Measurements from ENCODE around the gene SEC14L1. TPM values are rescaled to one million over a fixed set of nuclear protein-coding genes. Genes with fewer than 3 reads are reported as not detected.

SEC14L1 gene
- total and polyA plus RNA-seq, 2 donors, result 13.5 to 28.7 TPM

DNA sequence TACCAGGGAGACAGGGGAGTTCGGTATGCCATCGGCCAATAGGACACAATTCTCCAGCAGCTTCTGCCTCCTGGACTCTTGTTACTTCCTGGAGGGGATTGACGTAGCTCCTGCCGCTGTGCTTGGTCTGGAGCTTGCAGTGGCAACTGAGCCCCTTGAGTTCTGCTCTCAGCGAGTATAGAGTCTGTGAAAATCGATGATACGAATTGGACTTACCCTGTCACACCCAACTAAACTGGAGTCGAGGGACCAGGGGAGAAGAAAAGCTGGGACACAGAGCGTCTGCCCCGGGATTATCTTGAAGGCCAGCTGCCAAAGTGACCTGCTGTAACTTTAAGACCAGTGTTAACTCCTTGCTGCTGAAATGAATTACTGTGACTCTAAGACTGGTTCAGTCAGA, 22.2 kb downstream of the SEC14L1 start:
- Histone ChIP-seq H3K9me3 (ENCODE audit: control insufficient read depth in 2 of 2, insufficient read depth in 1 of 2, low read length in 1 of 2) (peaks cover 5 to 13% of the 10 kb centered on the region in 2 donors), H3K4me1 (ENCODE audit: control insufficient read depth in 2 of 2, insufficient read depth in 2 of 2, low read length in 2 of 2) (peaks cover 3 to 17% of the 10 kb centered on the region in 2 donors), H3K27ac (ENCODE audit: low read depth in 1 of 2, low read length in 1 of 2) (peak overlapping the region in 1 of 2 donors; percentile 14), H3K36me3 (ENCODE audit: control insufficient read depth in 2 of 2, insufficient read depth in 2 of 2, low read length in 1 of 2) (peaks cover 2 to 5% of the 10 kb centered on the region in 2 donors), H3K4me3 (ENCODE audit: low read length in 2 of 2) (no peak overlapping the region), H3K27me3 (ENCODE audit: control insufficient read depth in 2 of 2, insufficient read depth in 1 of 2, low read length in 1 of 2) (no peaks in the 10 kb centered on the region)
- no peak for DNase-seq (ENCODE audit: low read depth in 6 of 9, low spot score in 9 of 9)
- 93% methylated on average over 10 of the region's 10 CpGs for WGBS

DNA sequence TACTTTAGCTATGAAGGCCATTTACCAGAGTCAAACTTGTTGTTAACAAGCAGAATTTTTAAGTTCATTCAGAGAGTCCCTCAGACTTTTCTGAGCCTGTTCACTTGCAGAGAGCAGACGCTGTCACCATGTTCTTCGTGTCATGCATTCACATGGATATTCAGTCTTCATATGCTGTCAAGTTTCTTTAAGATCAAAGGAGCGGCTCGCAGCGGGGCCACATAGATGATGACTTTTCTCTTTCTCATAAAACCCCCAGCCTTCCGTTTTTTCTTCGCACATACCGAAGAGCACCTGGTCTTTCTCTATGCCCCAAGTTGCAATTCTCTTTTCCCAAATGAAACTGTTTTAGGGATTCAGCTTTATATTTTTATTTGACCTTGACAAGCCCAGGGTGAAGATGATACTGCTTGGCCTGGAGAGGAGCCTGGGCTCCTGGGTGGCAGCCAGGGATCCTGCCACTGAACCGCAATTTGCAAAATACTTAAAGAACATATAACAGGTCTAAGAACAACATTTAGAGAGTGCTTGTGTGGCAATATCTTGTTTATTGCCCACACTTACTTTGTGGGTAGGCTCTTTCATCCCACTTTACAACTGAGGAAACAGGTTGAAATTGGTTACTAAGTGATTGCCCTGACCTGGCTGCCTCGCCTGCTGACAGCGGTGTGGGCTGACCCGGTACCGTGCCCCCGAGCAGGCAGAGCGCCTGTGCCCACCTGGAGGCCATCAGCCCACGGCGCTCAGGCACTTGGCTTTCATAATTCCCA, 22.9 kb downstream of the SEC14L1 start:
- Histone ChIP-seq H3K36me3 (ENCODE audit: control insufficient read depth in 2 of 2, insufficient read depth in 2 of 2, low read length in 1 of 2) (peaks cover 2 to 3% of the 10 kb centered on the region in 2 donors), H3K4me3 (ENCODE audit: low read length in 2 of 2) (no peak overlapping the region), H3K9me3 (ENCODE audit: control insufficient read depth in 2 of 2, insufficient read depth in 1 of 2, low read length in 1 of 2) (peaks cover 5 to 17% of the 10 kb centered on the region in 2 donors), H3K4me1 (ENCODE audit: control insufficient read depth in 2 of 2, insufficient read depth in 2 of 2, low read length in 2 of 2) (peaks cover 3 to 17% of the 10 kb centered on the region in 2 donors), H3K27me3 (ENCODE audit: control insufficient read depth in 2 of 2, insufficient read depth in 1 of 2, low read length in 1 of 2) (no peaks in the 10 kb centered on the region), H3K27ac (ENCODE audit: low read depth in 1 of 2, low read length in 1 of 2) (peak overlapping the region in 1 of 2 donors; percentile 49)
- DNase-seq (ENCODE audit: low read depth in 6 of 9, low spot score in 9 of 9), result no peak
- 88% methylated on average over 17 of the region's 17 CpGs for WGBS

DNA sequence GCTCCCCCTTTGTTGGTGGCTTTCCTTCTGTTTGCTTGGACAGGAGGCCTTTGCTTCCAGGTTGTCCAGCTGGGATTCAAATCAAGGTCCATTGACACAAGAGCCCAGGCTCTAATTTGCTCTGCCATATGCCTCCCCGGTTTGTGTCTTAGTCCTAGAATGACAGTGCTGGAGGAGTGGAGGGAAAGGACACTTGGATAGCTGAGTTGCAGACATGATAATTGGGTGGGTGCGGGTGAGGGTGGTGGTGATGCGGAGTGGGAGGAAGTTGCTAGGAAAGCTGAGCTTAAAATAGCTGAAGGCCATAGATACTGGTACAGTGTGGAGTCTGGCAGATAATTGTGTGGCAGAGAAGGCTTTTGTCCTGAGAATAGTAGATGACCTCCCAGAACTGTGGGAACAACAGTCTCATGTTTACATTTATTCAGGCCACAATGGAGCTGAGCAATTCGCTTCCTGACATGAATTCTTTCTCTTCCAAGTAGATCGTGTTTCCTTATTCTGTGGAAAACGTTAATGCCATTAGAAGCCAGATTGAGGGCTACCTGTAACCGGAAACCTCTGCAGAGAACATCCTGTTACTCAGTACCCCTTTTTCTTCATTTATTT, 23.8 kb downstream of the SEC14L1 start:
- peaks cover 5 to 24% of the 10 kb centered on the region in 2 donors for H3K9me3 ChIP-seq (ENCODE audit: control insufficient read depth in 2 of 2, insufficient read depth in 1 of 2, low read length in 1 of 2)
- no peak for DNase-seq (ENCODE audit: low read depth in 6 of 9, low spot score in 9 of 9)
- peaks cover 3 to 17% of the 10 kb centered on the region in 2 donors for H3K4me1 ChIP-seq (ENCODE audit: control insufficient read depth in 2 of 2, insufficient read depth in 2 of 2, low read length in 2 of 2)
- peak overlapping the region; percentile 31 to 50 for H3K27ac ChIP-seq (ENCODE audit: low read depth in 1 of 2, low read length in 1 of 2)
- H3K36me3 ChIP-seq (ENCODE audit: control insufficient read depth in 2 of 2, insufficient read depth in 2 of 2, low read length in 1 of 2), result peaks cover 2 to 3% of the 10 kb centered on the region in 2 donors
- no peaks in the 10 kb centered on the region for H3K27me3 ChIP-seq (ENCODE audit: control insufficient read depth in 2 of 2, insufficient read depth in 1 of 2, low read length in 1 of 2)
- H3K4me3 ChIP-seq (ENCODE audit: low read length in 2 of 2), result no peak overlapping the region
- 51% methylated on average over 7 of the region's 7 CpGs for WGBS

DNA sequence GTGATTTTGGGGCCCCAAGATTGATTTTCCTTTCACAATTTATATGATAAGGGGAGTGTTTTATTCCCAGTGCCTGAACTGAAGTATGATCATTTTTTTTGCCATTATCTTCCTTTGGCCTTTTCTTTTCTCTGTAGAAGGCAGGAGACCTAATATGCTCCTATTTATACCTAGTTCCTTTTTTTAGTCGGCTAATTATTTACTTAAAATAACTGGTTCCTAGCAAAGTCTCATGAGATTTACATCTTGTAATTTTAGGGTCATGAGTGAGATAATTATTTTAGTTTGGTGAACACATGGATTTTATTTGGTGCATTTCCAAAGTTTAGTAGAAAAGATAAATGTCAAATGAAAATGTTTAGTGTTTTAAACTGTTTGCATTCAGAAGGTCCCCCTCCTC, 24.8 kb downstream of the SEC14L1 start:
- Histone ChIP-seq H3K27me3 (ENCODE audit: control insufficient read depth in 2 of 2, insufficient read depth in 1 of 2, low read length in 1 of 2) (no peaks in the 10 kb centered on the region), H3K9me3 (ENCODE audit: control insufficient read depth in 2 of 2, insufficient read depth in 1 of 2, low read length in 1 of 2) (peaks cover 5 to 24% of the 10 kb centered on the region in 2 donors), H3K36me3 (ENCODE audit: control insufficient read depth in 2 of 2, insufficient read depth in 2 of 2, low read length in 1 of 2) (peaks cover 2 to 3% of the 10 kb centered on the region in 2 donors), H3K4me1 (ENCODE audit: control insufficient read depth in 2 of 2, insufficient read depth in 2 of 2, low read length in 2 of 2) (peaks cover 3 to 17% of the 10 kb centered on the region in 2 donors), H3K27ac (ENCODE audit: low read depth in 1 of 2, low read length in 1 of 2) (no peak overlapping the region), H3K4me3 (ENCODE audit: low read length in 2 of 2) (no peak overlapping the region)
- WGBS, result 9% methylated on average over 1 of the region's 1 CpG
- DNase-seq (ENCODE audit: low read depth in 6 of 9, low spot score in 9 of 9), result no peak

DNA sequence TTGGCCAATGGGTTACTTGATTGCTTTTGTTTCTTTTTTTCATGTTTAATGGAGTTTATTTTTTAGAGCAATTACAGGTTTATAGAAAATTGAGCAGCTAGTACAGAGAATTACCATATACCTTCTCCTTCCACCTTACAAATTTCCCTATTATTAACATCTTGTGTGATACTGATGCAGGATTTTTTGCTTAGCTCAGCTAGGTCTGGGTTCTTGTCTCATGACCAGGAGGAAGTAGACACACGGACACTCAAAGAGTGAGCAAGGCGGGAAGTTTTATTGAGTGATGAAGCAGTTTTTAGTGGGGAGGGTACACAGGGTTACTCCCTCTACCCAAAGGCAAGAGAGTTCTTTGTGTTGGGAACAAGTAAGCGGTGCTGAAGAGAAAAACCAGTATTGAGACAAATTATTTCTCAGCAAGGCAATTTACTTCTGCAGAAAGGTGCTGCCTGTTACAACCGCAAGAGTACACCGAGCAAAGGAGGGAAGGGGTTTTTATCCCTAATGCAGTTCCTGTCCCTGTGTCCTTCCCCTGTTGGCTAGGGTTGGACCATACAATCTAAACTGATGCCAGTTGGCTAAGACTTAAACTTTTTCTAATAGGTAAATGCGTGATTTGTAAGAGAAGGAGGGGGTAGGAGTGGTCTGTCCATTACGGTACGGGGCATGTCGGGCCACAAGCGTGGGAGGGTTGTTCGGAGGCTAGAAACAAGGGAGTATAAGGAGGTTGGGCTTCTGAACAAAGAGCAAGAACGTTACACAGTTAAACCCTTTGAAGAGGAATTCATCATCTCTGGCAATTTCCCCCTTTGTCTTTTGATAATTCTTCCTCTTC, 26.9 kb downstream of the SEC14L1 start:
- peaks cover 2 to 3% of the 10 kb centered on the region in 2 donors for H3K36me3 ChIP-seq (ENCODE audit: control insufficient read depth in 2 of 2, insufficient read depth in 2 of 2, low read length in 1 of 2)

DNA sequence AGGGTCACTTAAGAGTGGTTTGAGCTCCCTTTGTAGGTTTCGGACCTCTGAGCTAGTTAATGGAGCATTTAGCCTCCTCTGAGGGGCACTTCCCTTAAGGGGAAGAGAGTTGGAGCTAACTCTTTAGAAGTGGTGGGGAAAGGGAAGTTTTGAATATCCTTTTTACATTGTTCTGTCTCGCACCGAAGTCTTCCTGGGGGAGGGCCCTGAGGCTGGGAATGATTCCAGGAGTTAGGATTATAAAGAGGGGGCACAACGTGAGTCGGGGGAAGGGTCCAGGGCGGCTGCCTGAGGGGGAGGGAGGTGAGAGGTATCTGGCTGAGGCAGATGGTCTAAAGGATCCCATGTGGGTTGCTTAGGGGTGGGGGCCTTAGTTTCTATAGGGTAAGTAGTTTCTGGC, 32.3 kb downstream of the SEC14L1 start:
- no peaks in the 10 kb centered on the region for H3K27me3 ChIP-seq (ENCODE audit: control insufficient read depth in 2 of 2, insufficient read depth in 1 of 2, low read length in 1 of 2)
- DNase-seq (ENCODE audit: low read depth in 6 of 9, low spot score in 9 of 9), result no peak
- 94% methylated on average over 6 of the region's 6 CpGs for WGBS
- peaks cover 7 to 42% of the 10 kb centered on the region in 2 donors for H3K9me3 ChIP-seq (ENCODE audit: control insufficient read depth in 2 of 2, insufficient read depth in 1 of 2, low read length in 1 of 2)
- peaks cover 0 to 4% of the 10 kb centered on the region in 2 donors for H3K4me1 ChIP-seq (ENCODE audit: control insufficient read depth in 2 of 2, insufficient read depth in 2 of 2, low read length in 2 of 2)
- H3K27ac ChIP-seq (ENCODE audit: low read depth in 1 of 2, low read length in 1 of 2), result no peak overlapping the region
- no peak overlapping the region for H3K4me3 ChIP-seq (ENCODE audit: low read length in 2 of 2)
- peaks cover 3 to 12% of the 10 kb centered on the region in 2 donors for H3K36me3 ChIP-seq (ENCODE audit: control insufficient read depth in 2 of 2, insufficient read depth in 2 of 2, low read length in 1 of 2)

More for the DNA sequence above, 26.9 kb downstream of the SEC14L1 start:
- peaks cover 3 to 17% of the 10 kb centered on the region in 2 donors for H3K4me1 ChIP-seq (ENCODE audit: control insufficient read depth in 2 of 2, insufficient read depth in 2 of 2, low read length in 2 of 2)
- 97% methylated on average over 12 of the region's 12 CpGs for WGBS
- no peaks in the 10 kb centered on the region for H3K27me3 ChIP-seq (ENCODE audit: control insufficient read depth in 2 of 2, insufficient read depth in 1 of 2, low read length in 1 of 2)
- no peak overlapping the region for H3K27ac ChIP-seq (ENCODE audit: low read depth in 1 of 2, low read length in 1 of 2)
- H3K4me3 ChIP-seq (ENCODE audit: low read length in 2 of 2), result no peak overlapping the region
- no peak for DNase-seq (ENCODE audit: low read depth in 6 of 9, low spot score in 9 of 9)
- peaks cover 5 to 25% of the 10 kb centered on the region in 2 donors for H3K9me3 ChIP-seq (ENCODE audit: control insufficient read depth in 2 of 2, insufficient read depth in 1 of 2, low read length in 1 of 2)

DNA sequence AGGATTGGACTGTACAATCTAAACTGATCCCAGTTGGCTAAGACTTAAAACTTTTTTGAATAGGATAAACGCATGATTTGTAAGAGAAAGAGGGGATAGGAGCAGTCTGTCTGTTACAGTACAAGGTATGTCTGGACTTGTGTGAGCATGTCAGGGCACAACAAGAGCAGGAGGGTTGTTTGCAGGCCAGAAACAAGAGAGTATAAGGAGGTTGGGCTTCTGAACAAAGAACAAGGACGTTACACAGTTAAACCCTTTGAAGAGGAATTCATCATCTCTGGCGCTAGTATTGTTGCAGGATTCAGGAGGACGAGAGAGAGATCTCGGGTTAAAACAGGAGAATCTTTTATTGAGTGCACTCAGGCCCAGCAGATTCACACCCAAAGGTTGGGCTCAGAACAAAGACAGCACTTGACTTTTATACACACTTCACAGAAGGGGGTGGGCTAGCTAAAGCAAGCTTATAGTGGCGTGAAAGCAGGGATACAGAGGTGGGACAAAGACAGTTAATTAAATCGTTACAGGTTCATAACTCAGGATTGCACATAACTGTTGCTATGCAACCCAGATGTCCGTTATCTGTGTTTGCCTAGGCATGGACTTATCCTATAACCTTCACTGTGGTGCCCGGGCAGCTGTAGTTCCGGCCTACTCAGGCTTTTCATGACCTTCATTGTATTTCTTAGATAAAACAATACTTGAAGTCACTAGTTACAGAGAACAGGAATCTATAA, 34.3 kb downstream of the SEC14L1 start:
- Histone ChIP-seq H3K27me3 (ENCODE audit: control insufficient read depth in 2 of 2, insufficient read depth in 1 of 2, low read length in 1 of 2) (no peaks in the 10 kb centered on the region), H3K4me3 (ENCODE audit: low read length in 2 of 2) (no peak overlapping the region), H3K9me3 (ENCODE audit: control insufficient read depth in 2 of 2, insufficient read depth in 1 of 2, low read length in 1 of 2) (peaks cover 7 to 31% of the 10 kb centered on the region in 2 donors), H3K27ac (ENCODE audit: low read depth in 1 of 2, low read length in 1 of 2) (no peak overlapping the region), H3K4me1 (ENCODE audit: control insufficient read depth in 2 of 2, insufficient read depth in 2 of 2, low read length in 2 of 2) (peaks cover 0 to 4% of the 10 kb centered on the region in 2 donors), H3K36me3 (ENCODE audit: control insufficient read depth in 2 of 2, insufficient read depth in 2 of 2, low read length in 1 of 2) (peaks cover 3 to 12% of the 10 kb centered on the region in 2 donors)
- 96% methylated on average over 10 of the region's 10 CpGs for WGBS
- DNase-seq (ENCODE audit: low read depth in 6 of 9, low spot score in 9 of 9), result no peak

DNA sequence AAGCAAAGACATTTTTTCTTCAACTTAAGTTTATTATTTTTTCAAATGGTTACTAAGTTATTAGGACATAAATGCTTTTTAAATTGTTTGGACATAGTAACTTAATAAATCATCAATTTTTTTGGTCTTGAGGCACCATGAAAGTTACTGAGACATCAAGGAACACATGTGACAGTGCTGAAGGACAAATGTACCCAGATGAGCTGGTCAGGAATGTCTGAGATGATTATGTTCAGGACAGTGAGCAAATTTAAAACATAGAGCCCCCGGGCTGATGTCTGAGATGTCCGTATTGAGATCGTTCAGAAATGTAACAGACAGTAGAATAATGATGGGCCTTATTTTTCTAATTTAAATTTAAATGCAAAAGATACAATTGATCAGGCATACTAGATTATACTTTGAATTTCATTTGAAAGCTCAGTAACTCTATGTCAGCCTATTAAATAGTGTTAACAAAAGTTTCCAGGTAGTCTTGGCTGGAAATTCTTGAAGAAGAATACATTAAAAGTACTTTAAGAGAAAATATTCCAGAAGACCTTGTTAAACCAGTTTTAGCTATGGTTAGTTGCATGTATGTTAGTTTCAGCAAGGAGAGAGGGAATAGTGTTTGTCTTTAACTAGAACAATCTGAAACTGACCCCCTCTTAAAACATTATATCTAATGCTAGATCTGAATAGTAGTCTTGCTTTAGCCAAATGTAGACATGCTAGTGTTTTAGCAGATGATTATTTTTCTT, 36.4 kb downstream of the SEC14L1 start:
- peaks cover 3 to 12% of the 10 kb centered on the region in 2 donors for H3K36me3 ChIP-seq (ENCODE audit: control insufficient read depth in 2 of 2, insufficient read depth in 2 of 2, low read length in 1 of 2)
- DNase-seq (ENCODE audit: low read depth in 6 of 9, low spot score in 9 of 9), result no peak
- no peak overlapping the region for H3K4me3 ChIP-seq (ENCODE audit: low read length in 2 of 2)
- no peak overlapping the region for H3K27ac ChIP-seq (ENCODE audit: low read depth in 1 of 2, low read length in 1 of 2)
- 95% methylated on average over 3 of the region's 3 CpGs for WGBS
- H3K4me1 ChIP-seq (ENCODE audit: control insufficient read depth in 2 of 2, insufficient read depth in 2 of 2, low read length in 2 of 2), result peaks cover 2 to 16% of the 10 kb centered on the region in 2 donors
- peaks cover 7 to 31% of the 10 kb centered on the region in 2 donors for H3K9me3 ChIP-seq (ENCODE audit: control insufficient read depth in 2 of 2, insufficient read depth in 1 of 2, low read length in 1 of 2)
- no peaks in the 10 kb centered on the region for H3K27me3 ChIP-seq (ENCODE audit: control insufficient read depth in 2 of 2, insufficient read depth in 1 of 2, low read length in 1 of 2)

Data from thymus (tissue), 11 donors.